ENCODE measurements around the gene MYOG. TPM values are rescaled to one million over a fixed set of nuclear protein-coding genes. Genes with fewer than 3 reads are reported as not detected.

The MYOG gene
- polyA plus RNA-seq, 3 donors: not detected

- Histone ChIP-seq H3K79me2 (ENCODE audit: insufficient read depth, low read length) (no peaks in the 10 kb centered on the region), H2AFZ (ENCODE audit: insufficient read depth, low read depth, low read length, poor library complexity, severe bottlenecking) (no peak overlapping the region), H3K27me3 (ENCODE audit: control insufficient read depth in 2 of 2, insufficient read depth in 2 of 2, low read length in 2 of 2) (peaks cover 39 to 65% of the 10 kb centered on the region in 2 donors), H3K4me3 (replicated peaks in 1 of 3; ENCODE audit: low read depth in 2 of 3, low read length in 3 of 3) (peak overlapping the region in 1 of 3 experiments; percentile 14), H3K36me3 (replicated peaks in 1 of 2; ENCODE audit: control insufficient read depth in 1 of 2, insufficient read depth in 2 of 2, low read length in 2 of 2) (no peaks in the 10 kb centered on the region), H3K4me1 (ENCODE audit: control insufficient read depth in 1 of 2, insufficient read depth in 2 of 2, low read length in 2 of 2) (peaks cover 54 to 57% of the 10 kb centered on the region in 2 donors), H4K20me1 (ENCODE audit: insufficient read depth, low read length) (no peaks in the 10 kb centered on the region), H3K27ac (ENCODE audit: low read depth in 1 of 2, low read length in 2 of 2) (no peak overlapping the region), H3K4me2 (replicated peaks; ENCODE audit: extremely low read depth, low read length, poor library complexity, severe bottlenecking) (no peak overlapping the region), H3K9me3 (replicated peaks in 1 of 2; ENCODE audit: control insufficient read depth in 1 of 2, insufficient read depth in 1 of 2, low read length in 2 of 2) (peaks cover 0 to 9% of the 10 kb centered on the region in 2 donors), H3K9ac (ENCODE audit: insufficient read depth, low read length, poor library complexity, severe bottlenecking) (no peak overlapping the region)
- TF ChIP-seq CTCF (IDR thresholded peaks at IDR 0.05): no peak
- Mint-ChIP-seq H3K9me3 (peaks cover 0 to 10% (median 2%) of the 10 kb centered on the region in 7 donors), H3K4me3 (peak overlapping the region; percentile 67 to 87), H3K36me3 (peaks cover 0 to 7% of the 10 kb centered on the region in 2 donors), H3K27me3 (ENCODE audit: low read depth in 3 of 3) (peaks cover 51 to 78% (median 77%) of the 10 kb centered on the region in 3 donors), H3K4me1 (peaks cover 55% of the 10 kb centered on the region), H3K27ac (no peak overlapping the region)
- DNase-seq: no peak
- intact Hi-C loops (cut with micrococcal nuclease): loop anchor here (5.0 to 10.0 kb wide), 2 partner anchors 49 to 84 kb away; partner anchors contain the start of gene MYBPH (in 1 of the 2)
- 28% methylated on average over 7 of the region's 7 CpGs for WGBS (ENCODE audit: insufficient coverage)
Measured at GRCh38 chr1:203128431-203128715, 42.6 kb upstream of the MYOG start.

GRCh38 chr1:203127666-203128430 is 42.0 kb upstream of the MYOG start, which contains the start of gene ADORA1:
ADORA1 (plus strand) TSS chr1:203127726; CDS start chr1:203128842, 1,116 bp downstream.
- H3K36me3 ChIP-seq (replicated peaks in 1 of 2; ENCODE audit: control insufficient read depth in 1 of 2, insufficient read depth in 2 of 2, low read length in 2 of 2): no peaks in the 10 kb centered on the region
- peak within 1 kb of the TSS; percentile 6 for H3K4me2 ChIP-seq (replicated peaks; ENCODE audit: extremely low read depth, low read length, poor library complexity, severe bottlenecking)
- peak in 1 of 3 donors; percentile 12 for DNase-seq
- H3K27me3 ChIP-seq (ENCODE audit: control insufficient read depth in 2 of 2, insufficient read depth in 2 of 2, low read length in 2 of 2): peaks cover 43 to 68% of the 10 kb centered on the region in 2 donors
- 1% methylated on average over 46 of the region's 51 CpGs for WGBS (ENCODE audit: insufficient coverage)
- H3K4me3 ChIP-seq (replicated peaks in 1 of 3; ENCODE audit: low read depth in 2 of 3, low read length in 3 of 3): peak within 1 kb of the TSS in 1 of 3 experiments; percentile 14
- H3K4me3 Mint-ChIP-seq: peak within 1 kb of the TSS; percentile 67 to 87
- H3K4me1 Mint-ChIP-seq: peaks cover 54% of the 10 kb centered on the region
- peaks cover 0 to 10% (median 2%) of the 10 kb centered on the region in 7 donors for H3K9me3 Mint-ChIP-seq
- H2AFZ ChIP-seq (ENCODE audit: insufficient read depth, low read depth, low read length, poor library complexity, severe bottlenecking): no peak within 1 kb of the TSS
- peaks cover 0 to 9% of the 10 kb centered on the region in 2 donors for H3K9me3 ChIP-seq (replicated peaks in 1 of 2; ENCODE audit: control insufficient read depth in 1 of 2, insufficient read depth in 1 of 2, low read length in 2 of 2)
- H3K9ac ChIP-seq (ENCODE audit: insufficient read depth, low read length, poor library complexity, severe bottlenecking): no peak within 1 kb of the TSS
- H3K27me3 Mint-ChIP-seq (ENCODE audit: low read depth in 3 of 3): peaks cover 52 to 78% (median 77%) of the 10 kb centered on the region in 3 donors
- intact Hi-C loops (cut with micrococcal nuclease): loop anchor here (5.0 to 10.0 kb wide), 2 partner anchors 49 to 83 kb away; partner anchors contain the start of gene MYBPH (in 1 of the 2)
- peaks cover 54 to 57% of the 10 kb centered on the region in 2 donors for H3K4me1 ChIP-seq (ENCODE audit: control insufficient read depth in 1 of 2, insufficient read depth in 2 of 2, low read length in 2 of 2)
- no peaks in the 10 kb centered on the region for H3K79me2 ChIP-seq (ENCODE audit: insufficient read depth, low read length)
- H3K27ac ChIP-seq (ENCODE audit: low read depth in 1 of 2, low read length in 2 of 2): no peak within 1 kb of the TSS
- H3K36me3 Mint-ChIP-seq: peaks cover 0 to 7% of the 10 kb centered on the region in 2 donors
- no peaks in the 10 kb centered on the region for H4K20me1 ChIP-seq (ENCODE audit: insufficient read depth, low read length)
- peak within 1 kb of the TSS in 2 of 7 donors; percentile 33 to 45 for H3K27ac Mint-ChIP-seq
- no peak for TF ChIP-seq CTCF (IDR thresholded peaks at IDR 0.05)
